Activated T-helper 1 cell treated with Interleukin-2 at 50 U/mL for 16 hours (primary cell): Measurements from ENCODE around the gene MATK.
A peak's percentile ranks its signal among the peaks of the same experiment; 100 is the strongest.

Experiments used
- DNase-seq: peaks from one replicate; pipeline ENCODE4 v3.0.0-alpha.2; 2020; ENCODE audit warnings: low read depth

Gene MATK, protein sequence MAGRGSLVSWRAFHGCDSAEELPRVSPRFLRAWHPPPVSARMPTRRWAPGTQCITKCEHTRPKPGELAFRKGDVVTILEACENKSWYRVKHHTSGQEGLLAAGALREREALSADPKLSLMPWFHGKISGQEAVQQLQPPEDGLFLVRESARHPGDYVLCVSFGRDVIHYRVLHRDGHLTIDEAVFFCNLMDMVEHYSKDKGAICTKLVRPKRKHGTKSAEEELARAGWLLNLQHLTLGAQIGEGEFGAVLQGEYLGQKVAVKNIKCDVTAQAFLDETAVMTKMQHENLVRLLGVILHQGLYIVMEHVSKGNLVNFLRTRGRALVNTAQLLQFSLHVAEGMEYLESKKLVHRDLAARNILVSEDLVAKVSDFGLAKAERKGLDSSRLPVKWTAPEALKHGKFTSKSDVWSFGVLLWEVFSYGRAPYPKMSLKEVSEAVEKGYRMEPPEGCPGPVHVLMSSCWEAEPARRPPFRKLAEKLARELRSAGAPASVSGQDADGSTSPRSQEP

DNA sequence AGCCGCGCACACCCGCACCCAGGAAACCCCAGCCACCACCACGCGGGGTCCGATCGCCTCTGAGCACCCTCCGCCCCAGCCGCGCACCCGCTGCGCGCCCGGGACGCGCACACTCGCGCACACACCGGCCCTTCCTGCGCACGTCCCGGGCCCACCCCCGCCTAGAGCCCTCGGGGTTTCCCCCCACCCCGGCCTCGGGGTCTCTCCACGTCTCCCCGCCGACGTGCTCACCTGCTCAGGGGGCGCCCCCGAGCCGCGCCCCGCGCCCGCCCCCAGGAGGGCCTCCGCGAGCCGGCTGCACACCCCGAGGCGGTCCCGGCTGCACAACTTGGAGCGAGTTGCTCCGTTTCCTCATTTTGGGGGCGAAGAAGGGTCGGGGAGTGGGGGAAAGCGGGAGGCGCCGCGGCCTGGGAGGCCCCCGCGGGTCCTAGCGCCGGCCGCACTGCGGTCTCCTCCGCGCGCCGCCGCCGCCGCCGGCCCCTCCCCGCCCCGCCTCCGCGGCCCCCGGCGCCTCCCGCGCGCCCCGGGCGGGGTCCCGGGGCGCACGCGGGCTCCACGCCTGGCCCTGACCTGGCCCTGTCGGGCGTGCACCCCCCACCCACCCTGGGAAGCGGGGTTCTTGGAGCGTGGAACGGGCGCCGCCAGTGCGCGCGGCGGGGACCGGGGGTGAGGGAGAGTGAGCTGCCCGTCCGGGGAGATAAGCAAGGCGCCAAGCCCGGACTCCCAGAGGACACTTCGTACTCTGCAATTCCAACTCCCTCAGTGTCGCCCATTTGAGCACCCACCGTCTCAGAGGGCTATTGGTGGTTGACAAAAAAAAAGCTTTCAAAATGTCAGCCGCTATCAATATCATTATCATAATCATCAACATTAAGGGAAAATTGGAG is at the start of gene MATK:
Gene MATK, minus strand, starts transcription at position 444 of the 887 bp plus-strand sequence. CDS start 1,246 bp downstream, outside the sequence.
- DNase-seq = no peak

DNA sequence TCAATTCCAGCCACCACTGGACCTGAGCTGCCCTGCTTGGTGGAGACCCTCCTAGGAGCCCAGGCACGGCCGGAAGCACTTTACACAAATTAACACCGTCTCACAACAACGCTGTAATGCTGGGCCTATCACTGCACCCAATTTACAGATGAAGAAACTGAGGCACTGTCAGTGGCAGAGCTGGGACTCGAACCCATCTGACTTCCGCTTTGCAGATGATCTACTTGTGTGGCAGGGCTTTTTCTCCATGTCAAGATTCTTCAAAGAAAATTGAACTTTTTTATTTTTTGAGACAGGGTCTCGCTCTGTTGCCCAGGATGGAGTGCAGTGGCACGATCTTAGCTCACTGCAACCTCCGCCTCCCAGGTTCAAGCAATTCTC is 48.9 kb upstream of the MATK start:
- no peak for DNase-seq

DNA sequence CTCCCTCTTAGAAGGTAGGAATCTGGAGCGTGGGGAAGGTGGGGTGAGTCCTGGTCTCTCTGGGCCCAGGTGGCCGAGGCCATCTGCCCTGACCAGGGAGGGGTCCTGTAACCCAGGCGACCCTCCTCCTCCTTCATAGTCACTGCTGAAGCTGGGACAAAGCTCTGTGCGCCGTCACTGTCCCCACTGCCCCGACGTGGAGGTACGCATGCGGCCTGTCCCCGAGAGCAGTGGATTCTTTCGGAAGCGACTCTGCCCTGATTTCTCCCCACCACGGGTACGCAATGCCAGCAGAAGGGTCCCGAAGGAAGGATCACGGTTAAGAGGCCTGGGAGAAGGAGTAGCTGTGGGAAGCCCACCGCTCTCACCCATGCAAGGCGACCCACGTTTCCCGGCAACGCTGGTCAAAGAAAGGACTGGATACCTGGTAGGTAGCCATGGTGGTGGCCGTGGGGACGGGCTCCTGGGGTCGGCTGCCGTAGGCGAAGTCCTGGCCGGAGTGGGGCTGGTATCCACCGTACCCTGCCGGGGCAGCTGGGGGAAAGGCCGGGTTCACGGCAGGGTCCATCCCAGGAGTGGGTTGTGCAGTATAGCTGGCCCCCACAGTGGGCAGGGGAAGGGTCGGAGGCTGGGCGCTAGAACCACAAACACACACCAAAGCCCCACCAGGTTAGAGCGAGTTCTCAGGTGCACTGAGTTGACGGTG is 48.3 kb upstream of the MATK start:
- no peak for DNase-seq

DNA sequence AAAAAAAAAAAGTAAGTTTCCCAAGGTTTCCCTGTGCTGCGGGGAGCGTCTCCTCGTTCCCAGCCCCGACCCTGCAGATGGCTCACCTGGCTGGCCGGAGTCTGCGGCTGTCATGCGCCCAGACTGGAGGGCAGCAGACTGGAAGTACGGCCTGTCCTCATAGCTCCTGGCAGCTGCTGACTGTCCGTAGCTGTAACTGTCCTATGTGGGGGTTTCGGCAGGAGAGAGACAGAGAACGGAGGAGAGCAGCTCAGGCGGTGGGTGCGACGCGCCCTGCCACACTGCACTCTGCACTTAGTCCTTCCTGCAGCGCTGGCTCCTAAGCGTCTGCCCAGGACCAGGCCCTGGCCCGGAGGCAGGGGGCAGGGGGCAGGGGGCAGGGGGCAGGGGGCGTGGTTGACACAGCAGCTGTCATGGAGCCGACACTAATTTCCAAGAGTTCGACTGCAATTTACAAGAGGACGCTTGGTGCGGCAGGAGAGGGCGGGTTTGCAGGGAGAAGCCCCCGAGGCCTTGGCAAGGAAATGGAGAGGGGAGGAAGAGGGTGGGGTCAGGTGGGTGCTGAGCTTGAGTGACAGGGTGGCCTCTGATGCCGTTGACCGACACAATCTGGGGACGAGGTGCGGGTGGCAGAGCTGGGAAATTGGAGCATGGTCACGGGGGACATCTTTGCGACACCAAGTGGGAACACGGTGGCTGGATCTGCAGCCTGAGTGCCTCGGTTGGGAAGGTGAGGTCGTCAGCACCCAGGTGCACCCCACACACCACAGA is 47.6 kb upstream of the MATK start:
- no peak for DNase-seq

DNA sequence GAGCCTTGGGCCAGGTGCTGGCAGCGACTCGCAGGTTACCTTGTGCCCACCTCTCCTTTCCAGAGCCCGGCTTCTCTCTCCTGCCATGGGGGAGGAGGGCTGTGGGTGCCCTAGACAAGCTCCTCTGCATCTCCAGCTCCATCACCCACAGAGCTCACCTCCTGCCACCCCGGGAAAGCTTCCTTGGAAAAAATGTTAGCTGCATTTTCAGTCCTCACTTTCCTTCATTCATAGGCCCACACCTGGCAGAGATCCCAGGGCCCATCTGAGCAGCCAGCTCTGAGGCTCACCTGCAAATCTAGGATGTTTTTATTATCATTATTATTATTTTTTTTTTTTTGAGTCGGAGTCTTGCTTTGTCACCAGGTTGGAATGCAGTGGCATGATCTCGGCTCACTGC is 45.8 kb upstream of the MATK start:
- DNase-seq = no peak

DNA sequence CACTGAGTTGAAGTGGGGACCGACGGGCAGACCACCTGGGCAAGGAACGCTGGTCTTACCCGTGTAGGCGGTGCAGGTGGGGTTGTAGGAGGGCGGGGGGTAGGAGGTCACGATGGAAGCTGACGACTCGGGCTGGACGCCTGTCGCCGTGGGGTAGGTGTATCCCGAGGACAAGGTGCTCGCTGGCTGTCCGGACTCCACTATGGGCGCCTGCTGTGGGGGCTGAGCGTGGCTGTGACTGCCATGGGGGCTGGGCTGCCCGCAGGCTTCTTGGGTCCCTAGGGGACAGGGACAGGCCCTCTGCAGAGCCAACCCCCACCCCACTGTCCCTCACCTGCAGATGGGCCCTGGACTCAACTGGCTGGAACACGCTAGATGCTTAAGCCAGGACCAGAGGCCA is 45.4 kb upstream of the MATK start:
- no peak for DNase-seq

DNA sequence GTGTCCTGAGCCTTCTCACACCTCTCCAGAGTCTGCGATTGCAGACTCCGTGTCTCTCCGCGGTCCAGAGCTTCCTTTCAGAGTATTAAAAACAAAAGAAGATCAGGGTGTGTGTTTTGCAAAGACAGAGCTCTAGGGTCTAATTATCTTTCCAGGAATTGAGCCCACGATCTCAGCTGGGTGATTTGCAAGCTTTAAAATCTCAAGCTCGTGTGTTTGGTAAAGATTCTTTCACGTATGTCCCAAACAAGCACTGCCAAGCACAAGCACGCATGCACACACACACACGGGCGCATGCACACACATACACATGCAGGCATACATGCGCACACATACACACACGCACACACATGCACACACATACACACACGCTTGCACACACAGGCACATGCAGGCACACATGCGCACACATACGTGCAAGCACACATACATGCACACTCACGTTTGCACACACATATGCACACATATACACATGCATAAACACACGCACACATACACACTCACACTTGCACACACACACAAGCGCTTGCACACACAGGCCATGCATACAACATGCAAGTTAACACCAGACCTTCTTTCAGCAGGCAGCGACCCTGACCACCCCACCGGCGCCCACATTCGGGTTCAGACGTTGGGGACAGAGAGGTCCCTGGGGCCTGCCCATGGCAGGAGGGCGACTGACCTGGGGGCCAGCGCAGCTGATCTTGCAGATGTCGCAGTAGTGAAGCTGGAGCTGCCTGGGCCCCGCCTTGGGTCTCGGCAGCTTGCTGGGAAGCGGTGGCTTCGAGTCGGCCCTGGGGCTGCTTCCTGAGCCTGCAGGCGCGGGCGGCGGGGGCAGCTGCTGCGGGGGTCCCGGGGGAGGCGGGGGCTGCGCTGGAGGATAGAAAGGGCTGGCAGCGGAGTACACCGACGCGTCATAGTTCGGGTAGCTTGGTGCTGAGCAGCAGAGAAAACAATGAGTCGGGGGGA is 44.7 kb upstream of the MATK start:
- no peak for DNase-seq

DNA sequence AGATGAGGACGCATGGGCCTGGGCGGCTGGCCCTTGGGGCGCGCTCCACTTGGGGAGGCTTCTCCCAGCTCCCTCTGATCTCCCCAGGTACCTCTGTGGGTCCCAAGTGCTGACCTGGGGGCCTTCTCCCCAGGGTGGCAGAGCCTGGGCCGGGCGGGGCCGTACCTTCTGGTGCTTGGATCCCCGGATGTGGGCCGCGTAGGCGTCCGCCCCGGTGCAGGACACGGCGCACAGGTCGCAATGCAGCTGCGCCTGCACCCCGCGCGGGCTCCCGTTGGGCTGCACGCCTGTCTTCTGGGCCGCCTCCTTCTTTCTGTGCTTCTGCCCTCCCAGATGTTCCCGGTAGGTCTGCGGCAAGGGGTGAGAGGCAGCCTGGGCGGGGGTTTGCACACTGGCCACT is 41.1 kb upstream of the MATK start:
- DNase-seq = no peak

DNA sequence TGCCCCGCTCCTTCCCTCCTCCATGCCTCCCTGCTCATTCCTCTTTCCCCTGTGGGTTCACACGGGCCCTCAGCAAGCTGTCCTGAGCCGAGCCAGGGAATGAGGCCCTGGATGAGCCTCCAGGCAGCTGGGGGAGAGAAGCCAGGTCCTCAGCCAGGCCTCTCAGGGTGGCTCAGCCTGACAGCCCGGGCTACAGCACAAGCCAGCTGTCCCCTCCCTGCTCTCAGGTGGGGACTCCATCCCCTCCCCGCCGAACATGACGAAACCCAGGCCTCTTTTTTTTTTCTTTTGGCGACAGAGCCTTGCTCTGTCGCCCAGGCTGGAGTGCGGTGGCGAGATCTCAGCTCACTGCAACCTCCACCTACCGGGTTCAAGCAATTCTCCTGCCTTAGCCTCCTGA is 40.0 kb upstream of the MATK start:
- no peak for DNase-seq

DNA sequence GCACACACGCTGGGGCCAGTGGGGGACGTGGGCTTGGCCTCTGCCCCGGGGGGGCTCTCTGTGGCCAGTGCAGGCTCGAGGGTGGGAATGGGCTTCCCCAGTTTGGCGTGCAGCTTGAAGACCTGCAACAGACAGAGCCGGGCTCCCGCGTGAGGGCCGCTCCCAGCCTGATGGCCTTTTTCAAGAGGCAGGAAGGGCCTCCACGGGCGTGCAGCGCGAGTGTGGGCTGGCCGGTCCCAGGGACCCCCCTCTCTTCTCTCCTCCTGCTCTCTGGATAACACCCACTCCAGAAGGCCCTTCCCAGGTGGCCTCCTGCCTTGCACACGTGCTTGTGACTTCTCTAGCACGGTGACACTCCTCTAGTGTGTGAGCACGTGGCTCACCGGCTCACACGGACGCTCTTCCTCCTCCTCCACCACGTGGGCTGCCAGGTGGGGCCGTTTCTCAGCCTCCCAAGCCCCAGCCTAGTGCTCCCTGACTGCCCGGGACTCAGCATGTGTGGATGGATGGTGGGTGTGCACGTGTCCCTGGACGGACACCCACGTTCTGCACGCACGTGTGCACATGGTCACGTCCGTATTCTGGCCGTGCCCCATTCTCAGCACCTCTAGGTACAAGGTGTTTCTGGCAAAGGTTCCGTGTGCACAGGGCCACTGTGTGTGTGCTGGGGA is 39.2 kb upstream of the MATK start:
- DNase-seq = no peak

DNA sequence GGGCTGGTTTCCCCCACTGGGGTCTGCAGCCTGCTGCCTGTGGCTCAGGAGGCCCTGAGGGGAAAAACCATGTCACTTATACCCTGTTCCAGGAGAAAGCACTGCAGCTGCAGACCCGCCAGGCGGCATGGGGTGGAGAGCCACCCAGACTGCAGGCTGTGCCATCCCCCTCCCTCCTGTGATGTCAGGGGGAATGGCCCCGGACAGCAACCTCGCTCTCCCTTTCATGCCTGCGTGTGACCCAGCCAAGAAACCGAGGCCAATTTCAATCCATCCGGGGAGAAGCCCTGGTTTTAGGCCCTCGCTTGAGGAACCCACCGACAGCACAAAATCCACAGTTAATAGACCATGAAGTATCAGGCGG is 37.2 kb upstream of the MATK start:
- DNase-seq = no peak

DNA sequence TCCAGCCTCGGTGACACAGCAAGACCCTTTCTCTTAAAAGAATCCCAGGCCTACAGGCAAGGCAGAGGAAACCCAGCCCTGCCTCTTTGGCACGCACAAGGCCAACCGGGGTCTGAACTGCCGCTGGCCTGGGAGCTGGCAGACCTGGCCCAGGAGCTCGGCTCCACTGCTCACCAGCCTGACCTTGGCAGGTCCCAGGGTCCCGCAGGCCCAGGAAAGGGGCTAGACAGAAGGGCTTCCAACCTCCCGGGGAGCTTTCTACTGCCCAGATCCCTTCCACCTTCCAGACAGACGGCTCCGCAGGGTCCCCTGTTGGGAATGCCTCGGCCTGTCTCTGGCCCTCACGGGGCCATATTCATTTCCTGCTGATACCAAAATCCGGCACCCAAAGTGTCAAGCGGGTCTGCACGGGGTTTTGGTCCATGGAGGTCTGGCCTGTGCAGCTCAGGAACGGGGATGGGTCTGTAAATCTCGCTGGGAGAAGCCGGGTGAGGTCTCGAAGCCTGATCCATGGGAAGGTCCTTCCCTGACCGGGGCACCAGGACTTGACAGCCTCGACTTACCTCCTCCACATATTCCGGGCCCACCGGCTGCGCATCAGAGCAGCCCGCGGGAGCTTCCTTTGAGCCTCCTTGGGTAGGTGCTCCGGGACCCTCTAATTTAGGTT is 36.6 kb upstream of the MATK start:
- DNase-seq = no peak

DNA sequence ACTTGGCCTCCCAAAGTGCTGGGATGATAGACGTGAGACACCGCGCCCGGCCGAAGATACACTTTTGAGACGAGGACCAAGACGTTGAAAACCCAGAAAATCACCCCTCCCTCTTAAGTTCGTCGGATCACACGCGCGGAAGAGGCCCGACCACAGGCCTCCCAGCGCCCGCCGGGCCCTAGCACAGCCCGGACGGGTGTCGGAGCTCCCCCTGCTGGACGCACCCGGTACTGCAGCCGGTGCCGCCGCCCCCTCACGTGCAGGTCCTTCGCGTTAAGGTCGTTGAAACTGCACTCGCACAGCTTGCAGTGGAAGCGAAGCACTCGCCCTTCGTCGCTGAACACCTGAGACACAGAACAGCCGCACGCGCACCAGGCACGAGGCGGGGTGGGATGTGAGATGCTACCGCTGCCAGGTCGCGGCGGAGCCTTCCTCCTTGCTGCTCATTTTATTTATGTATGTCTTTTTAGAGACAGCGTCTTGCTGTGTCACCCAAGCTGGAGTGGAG is 35.7 kb upstream of the MATK start:
- peak; percentile 79 for DNase-seq

DNA sequence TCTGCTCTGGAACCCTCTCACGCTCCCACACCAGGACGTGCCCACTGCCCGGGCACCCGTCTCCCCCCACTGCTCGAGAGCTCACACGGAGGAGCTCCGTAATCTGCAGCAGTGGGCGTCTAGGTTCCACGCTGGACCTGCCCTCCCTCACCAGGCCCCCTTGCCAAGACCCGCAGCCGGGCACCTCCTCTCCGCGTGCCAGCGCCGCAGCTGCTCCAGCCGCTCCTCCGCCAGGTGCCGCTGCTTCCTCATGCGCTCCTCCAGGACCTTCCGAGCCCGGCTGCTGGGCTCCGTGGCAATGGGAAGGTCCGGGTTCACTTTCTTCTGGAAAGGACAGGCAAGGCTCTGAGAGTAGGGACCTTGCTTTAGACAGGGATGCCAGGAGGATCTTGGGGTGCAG is 35.0 kb upstream of the MATK start:
- DNase-seq = no peak

DNA sequence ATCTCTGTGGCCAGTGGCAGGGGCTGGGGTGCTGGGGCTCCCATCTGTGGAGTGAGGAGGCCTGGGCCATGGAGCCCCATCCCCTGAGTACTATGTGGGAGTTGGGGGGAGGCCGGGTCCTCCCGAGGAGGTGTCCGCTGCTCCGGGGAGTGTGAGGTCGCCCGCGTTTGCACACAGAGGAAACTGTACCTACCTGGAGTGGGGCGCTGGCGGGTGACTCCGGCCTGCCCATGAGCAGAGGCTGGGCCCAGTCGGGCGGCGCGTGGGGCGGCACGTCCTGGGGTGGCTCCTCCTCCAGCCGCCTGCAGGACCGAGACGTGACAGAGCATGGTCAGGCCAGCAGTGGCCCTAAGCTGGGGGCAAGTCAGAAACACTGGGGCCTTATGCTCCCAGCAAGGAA is 33.8 kb upstream of the MATK start:
- DNase-seq = no peak

DNA sequence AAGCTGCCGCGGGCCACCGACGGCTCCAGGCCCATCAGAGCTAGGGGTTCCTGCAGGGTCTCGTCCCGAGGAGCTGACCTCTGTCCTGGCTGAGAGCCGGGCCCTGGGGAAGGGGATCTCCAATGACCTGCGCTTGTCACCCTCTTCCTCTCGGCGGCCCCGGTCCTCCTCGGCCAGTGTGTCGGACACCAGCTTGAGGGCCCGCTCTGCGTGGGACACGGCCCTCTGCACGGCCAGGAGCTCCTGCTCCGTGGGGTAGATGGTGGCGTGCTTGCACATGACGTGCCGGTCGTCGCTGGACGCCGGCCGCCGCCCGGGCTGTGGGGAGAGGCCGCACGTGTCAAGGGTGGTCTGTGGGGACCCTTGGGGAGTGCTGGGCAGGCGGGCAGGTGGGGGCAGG is 32.7 kb upstream of the MATK start:
- DNase-seq = no peak

DNA sequence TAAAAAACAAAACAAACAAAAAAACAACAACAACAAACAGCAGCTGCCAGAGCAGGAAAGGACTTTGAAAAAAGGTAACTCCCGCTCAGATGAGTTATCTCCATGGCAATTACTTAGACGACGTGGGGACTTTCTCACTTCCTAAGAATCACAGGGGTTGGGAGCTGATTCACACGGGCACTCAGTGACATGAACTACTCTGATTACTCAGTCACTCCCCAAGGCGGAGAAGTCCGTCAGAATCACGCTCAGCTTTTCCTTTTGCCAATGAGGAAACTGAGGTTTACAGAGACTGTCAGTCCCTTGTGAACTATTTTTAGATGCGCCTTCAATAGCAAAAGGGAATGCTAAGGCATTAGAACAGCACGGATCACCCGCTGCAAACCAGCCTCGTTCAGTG is 32.3 kb upstream of the MATK start:
- no peak for DNase-seq

DNA sequence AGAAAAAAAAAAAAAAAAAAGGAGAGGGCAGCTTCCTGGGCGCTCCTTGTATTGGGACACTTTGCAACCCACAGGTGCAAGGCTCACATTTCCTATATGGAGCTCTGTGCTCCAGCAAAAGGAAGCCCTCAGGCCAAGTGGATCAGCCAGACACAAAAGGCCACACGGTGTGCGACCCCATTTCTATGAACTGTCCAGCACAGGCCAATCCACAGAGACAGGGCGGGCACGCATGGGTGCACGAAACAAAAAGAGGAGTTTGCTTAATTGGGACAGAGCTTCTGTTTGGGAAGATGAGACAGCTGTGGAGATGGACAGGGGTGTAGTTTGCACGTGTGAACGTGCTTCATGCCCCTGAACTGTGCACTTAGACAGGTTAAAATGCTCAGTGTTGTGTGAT is 31.6 kb upstream of the MATK start:
- DNase-seq = no peak

DNA sequence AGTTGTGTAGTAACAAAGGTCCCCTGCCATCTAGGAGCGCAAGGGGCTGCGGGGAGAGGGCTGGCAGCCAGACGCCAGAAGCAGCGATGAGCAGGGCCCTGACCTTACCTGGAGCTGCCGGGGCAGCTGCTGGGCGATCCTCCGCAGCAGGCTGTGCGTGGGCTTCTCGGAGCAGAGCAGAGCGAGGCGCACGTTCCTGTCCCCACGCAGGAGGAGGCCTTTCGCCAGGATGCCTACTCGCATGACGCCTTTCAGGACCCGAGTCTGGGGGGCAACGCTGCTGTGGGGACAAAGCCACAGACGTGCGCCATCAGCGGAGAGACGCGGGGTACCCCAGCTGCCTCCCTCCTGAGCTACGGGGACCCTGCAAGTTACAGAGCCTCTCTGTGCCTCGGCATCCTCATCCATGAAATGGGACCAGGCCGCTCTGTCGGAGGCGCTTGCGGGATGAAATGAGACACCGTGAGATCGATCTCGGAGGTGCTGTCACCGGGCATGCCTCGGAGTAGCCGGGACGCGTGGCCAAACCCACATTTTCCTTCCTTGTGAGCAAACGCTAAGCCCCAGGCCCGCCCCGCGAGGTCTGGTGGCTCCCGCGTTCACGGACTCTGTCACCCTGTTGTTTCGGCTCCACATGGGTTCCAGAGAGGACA is 30.5 kb upstream of the MATK start:
- no peak for DNase-seq
